CD14-positive monocyte (primary cell): Measurements from ENCODE around the gene DLGAP4. TPM values are rescaled to one million over a fixed set of nuclear protein-coding genes. Genes with fewer than 3 reads are reported as not detected.

Experiments used
- DNase-seq, 3 donors: peaks; one replicate each; pipeline ENCODE4 v3.0.0-alpha.2; 2011 to 2022
- H2AFZ ChIP-seq: 2 replicates; pipeline ENCODE4 v1.6.0; 2012; ENCODE audit warnings: mild to moderate bottlenecking, low read depth, low read length, inconsistent platforms; ENCODE audit not compliant: insufficient read depth, poor library complexity, severe bottlenecking
- H3K27ac ChIP-seq, 2 donors: 1 replicate in 1 of 2; 2 replicates in 1 of 2; pipeline ENCODE4 v1.5.1; 2012 to 2013; ENCODE audit warnings: low read length in 2 of 2, control low read depth in 1 of 2, inconsistent platforms in 1 of 2, low read depth in 1 of 2, mild to moderate bottlenecking in 1 of 2
- H3K27me3 ChIP-seq, 2 donors: one replicate each; pipeline versions ENCODE4 v1.6.0 to v1.6.1; 2011 to 2013; ENCODE audit warnings: low read length in 2 of 2; ENCODE audit not compliant: control insufficient read depth in 2 of 2, insufficient read depth in 2 of 2
- H3K36me3 ChIP-seq, 2 donors: replicated peaks in 1 of 2; 1 replicate in 1 of 2; 2 replicates in 1 of 2; pipeline versions ENCODE4 v1.5.1 to v1.6.1; 2012 to 2013; ENCODE audit warnings: low read length in 2 of 2, control low read depth in 1 of 2, inconsistent platforms in 1 of 2, mild to moderate bottlenecking in 1 of 2; ENCODE audit not compliant: insufficient read depth in 2 of 2, control insufficient read depth in 1 of 2
- H3K4me1 ChIP-seq, 2 donors: 1 replicate in 1 of 2; 2 replicates in 1 of 2; pipeline versions ENCODE4 v1.5.1 to v1.6.1; 2012 to 2013; ENCODE audit warnings: low read length in 2 of 2, control low read depth in 1 of 2, inconsistent platforms in 1 of 2, mild to moderate bottlenecking in 1 of 2, moderate library complexity in 1 of 2; ENCODE audit not compliant: insufficient read depth in 2 of 2, control insufficient read depth in 1 of 2
- H3K4me2 ChIP-seq: replicated peaks from 2 replicates; pipeline ENCODE3; 2012; ENCODE audit warnings: low read length, moderate library complexity, mild to moderate bottlenecking; ENCODE audit not compliant: poor library complexity, severe bottlenecking; ENCODE audit errors: extremely low read depth
- H3K4me3 ChIP-seq, 3 experiments: fragments of 200-600 bp in 1 of 3; sonication (generic) in 1 of 3; replicated peaks in 1 of 3; 1 replicate in 2 of 3; 2 replicates in 1 of 3; pipeline ENCODE4 v1.5.1; 2011 to 2013; ENCODE audit warnings: low read length in 3 of 3, mild to moderate bottlenecking in 3 of 3, control low read depth in 2 of 3, low read depth in 2 of 3, inconsistent platforms in 1 of 3, moderate library complexity in 1 of 3
- H3K79me2 ChIP-seq: 2 replicates; pipeline ENCODE4 v1.6.0; 2012; ENCODE audit warnings: mild to moderate bottlenecking, control low read depth, inconsistent platforms, low read length, moderate library complexity; ENCODE audit not compliant: insufficient read depth
- H3K9ac ChIP-seq: 2 replicates; pipeline ENCODE4 v1.6.0; 2017; ENCODE audit warnings: low read length, mild to moderate bottlenecking; ENCODE audit not compliant: insufficient read depth, poor library complexity, severe bottlenecking
- H3K9me3 ChIP-seq, 2 donors: replicated peaks in 1 of 2; 1 replicate in 1 of 2; 2 replicates in 1 of 2; pipeline versions ENCODE4 v1.5.1 to v1.6.1; 2012 to 2013; ENCODE audit warnings: low read length in 2 of 2, control low read depth in 1 of 2; ENCODE audit not compliant: control insufficient read depth in 1 of 2, insufficient read depth in 1 of 2
- H4K20me1 ChIP-seq: 2 replicates; pipeline ENCODE4 v1.6.0; 2012; ENCODE audit warnings: mild to moderate bottlenecking, low read length, control low read depth, moderate library complexity; ENCODE audit not compliant: insufficient read depth
- H3K27ac Mint-ChIP-seq, 7 donors: one replicate each; pipeline ENCODE4 v1.8.0; 2020; ENCODE audit warnings: mild to moderate bottlenecking in 7 of 7, mixed read lengths in 7 of 7, moderate library complexity in 6 of 7, inconsistent platforms in 2 of 7
- H3K27me3 Mint-ChIP-seq, 3 donors: one replicate each; pipeline ENCODE4 v1.8.0; 2021 to 2022; ENCODE audit warnings: low read depth in 3 of 3, mild to moderate bottlenecking in 3 of 3, mixed read lengths in 3 of 3, moderate library complexity in 3 of 3, inconsistent platforms in 1 of 3
- H3K36me3 Mint-ChIP-seq, 2 donors: one replicate each; pipeline ENCODE4 v1.8.0; 2020; ENCODE audit warnings: mixed read lengths in 2 of 2, inconsistent platforms in 1 of 2, mild to moderate bottlenecking in 1 of 2
- H3K4me1 Mint-ChIP-seq: one replicate; pipeline ENCODE4 v1.8.0; 2020; ENCODE audit warnings: mild to moderate bottlenecking, mixed read lengths
- H3K4me3 Mint-ChIP-seq, 2 donors: one replicate each; pipeline ENCODE4 v1.8.0; 2020; ENCODE audit warnings: mild to moderate bottlenecking in 2 of 2, mixed read lengths in 2 of 2, moderate library complexity in 1 of 2
- H3K9me3 Mint-ChIP-seq, 7 donors: one replicate each; pipeline ENCODE4 v1.8.0; 2020 to 2022; ENCODE audit warnings: mixed read lengths in 7 of 7, mild to moderate bottlenecking in 6 of 7, moderate library complexity in 6 of 7, inconsistent platforms in 2 of 7
- CTCF ChIP-seq: fragments of 200-600 bp; IDR thresholded peaks from one replicate; pipeline ENCODE4 v1.8.0; 2022; ENCODE audit warnings: antibody characterized with exemption, mild to moderate bottlenecking
- WGBS: methylation state at CpG from one replicate; pipeline ENCODE4 v1.1.5; 2013; ENCODE audit warnings: missing lambda C conversion rate; ENCODE audit not compliant: insufficient coverage; 5-methylcytosine and 5-hydroxymethylcytosine counted together
- intact Hi-C, 2 donors: fragments of 100-400 bp; cut with micrococcal nuclease; formaldehyde crosslinking; loops; one replicate each; pipeline versions ENCODE4 v1.15.0 to v1.15.1; 2023
- polyA plus RNA-seq, 3 donors: library from polyadenylated mRNA; depleted of rRNA in 1 of 3; unstranded in 2 of 3; stranded (reverse) in 1 of 3; fragments of 300-500 nt in 2 of 3; fragments of >200 nt in 1 of 3; fragmentation: Illumina TruSeq in 2 of 3; gene quantifications; 1 replicate in 2 of 3; 2 replicates in 1 of 3; pipeline ENCODE4 v1.2.3, GENCODE V29; 2012 to 2021

Gene DLGAP4
- polyA plus RNA-seq, 3 donors = 9.9 to 52.7 (median 17.6) TPM

DNA sequence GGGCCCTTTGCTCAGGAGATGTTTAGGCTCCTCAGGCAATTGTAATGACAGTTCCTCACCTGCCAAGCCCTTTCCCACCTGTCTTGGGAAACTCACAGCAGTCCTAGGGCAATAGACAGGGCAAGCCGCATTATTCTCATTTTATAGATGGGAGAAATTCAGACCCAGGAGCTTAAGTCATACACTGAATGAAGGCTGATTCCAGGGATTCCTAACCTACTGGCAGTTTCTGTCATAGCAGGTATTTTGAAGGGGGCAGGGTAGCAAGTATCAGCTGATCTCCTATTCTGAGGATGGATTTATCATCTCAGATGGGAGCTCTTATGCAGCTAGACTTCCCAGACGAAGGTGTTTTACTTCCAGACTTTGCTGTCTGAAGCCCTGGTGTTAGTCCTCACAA, 173.8 kb downstream of the DLGAP4 start:
- Histone ChIP-seq H4K20me1 (peaks cover 81% of the 10 kb centered on the region), H3K4me2 (no peak overlapping the region), H3K79me2 (no peaks in the 10 kb centered on the region), H3K9ac (no peak overlapping the region), H3K36me3 (peaks cover 0 to 16% of the 10 kb centered on the region in 2 donors), H2AFZ (no peak overlapping the region), H3K9me3 (no peaks in the 10 kb centered on the region), H3K4me1 (peaks cover 8 to 12% of the 10 kb centered on the region in 2 donors), H3K27ac (no peak overlapping the region), H3K27me3 (no peaks in the 10 kb centered on the region), H3K4me3 (no peak overlapping the region)
- no peaks in the 10 kb centered on the region for H3K9me3 Mint-ChIP-seq
- 100% methylated on average over 1 of the region's 2 CpGs for WGBS
- peaks cover 0 to 1% (median 0%) of the 10 kb centered on the region in 3 donors for H3K27me3 Mint-ChIP-seq
- no peak overlapping the region for H3K27ac Mint-ChIP-seq
- no peak for TF ChIP-seq CTCF
- DNase-seq = no peak
- peaks cover 18% of the 10 kb centered on the region for H3K4me1 Mint-ChIP-seq
- H3K36me3 Mint-ChIP-seq = peaks cover 9 to 16% of the 10 kb centered on the region in 2 donors
- intact Hi-C loops = no loop called here
- H3K4me3 Mint-ChIP-seq = no peak overlapping the region

DNA sequence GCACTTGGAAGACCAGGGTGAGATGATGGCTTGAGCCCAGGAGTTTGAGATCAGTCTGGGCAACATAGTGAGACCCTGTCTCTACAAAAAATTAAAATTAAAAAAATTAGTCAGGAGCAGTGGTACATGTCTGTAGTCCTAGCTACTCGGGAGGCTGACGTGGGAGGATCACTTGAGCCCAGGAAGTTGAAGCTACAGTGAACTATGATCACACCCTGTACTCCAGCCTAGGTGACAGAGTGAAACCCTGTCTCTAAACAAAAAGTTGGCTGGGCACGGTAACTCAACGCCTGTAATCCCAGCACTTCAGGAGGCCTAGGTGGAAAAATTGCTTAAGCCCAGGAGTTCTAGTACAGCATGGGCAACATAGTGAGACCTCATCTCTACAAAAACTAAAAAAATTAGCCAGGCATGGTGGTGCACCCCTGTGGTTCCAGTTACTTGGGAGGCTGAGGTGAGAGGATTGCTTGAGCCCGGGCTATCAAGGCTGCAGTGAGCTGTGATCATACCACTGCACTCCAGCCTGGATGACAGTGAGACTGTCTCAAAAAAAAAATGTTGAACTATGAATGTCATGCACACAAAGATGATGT, 174.4 kb downstream of the DLGAP4 start:
- Mint-ChIP-seq H3K27ac (peak overlapping the region in 2 of 7 donors; percentile 24 to 76), H3K9me3 (no peaks in the 10 kb centered on the region), H3K36me3 (peaks cover 3 to 15% of the 10 kb centered on the region in 2 donors), H3K4me3 (no peak overlapping the region), H3K4me1 (peaks cover 18% of the 10 kb centered on the region), H3K27me3 (peaks cover 0 to 1% (median 0%) of the 10 kb centered on the region in 3 donors)
- H4K20me1 ChIP-seq = peaks cover 87% of the 10 kb centered on the region
- no peak for TF ChIP-seq CTCF
- DNase-seq = no peak
- no peak overlapping the region for H3K4me2 ChIP-seq
- H2AFZ ChIP-seq = no peak overlapping the region
- peaks cover 0 to 16% of the 10 kb centered on the region in 2 donors for H3K36me3 ChIP-seq
- peaks cover 8 to 12% of the 10 kb centered on the region in 2 donors for H3K4me1 ChIP-seq
- intact Hi-C loops = no loop called here
- H3K4me3 ChIP-seq = no peak overlapping the region
- H3K79me2 ChIP-seq = no peaks in the 10 kb centered on the region
- H3K9ac ChIP-seq = no peak overlapping the region
- no peaks in the 10 kb centered on the region for H3K27me3 ChIP-seq
- no peak overlapping the region for H3K27ac ChIP-seq
- WGBS = 90% methylated on average over 3 of the region's 5 CpGs
- no peaks in the 10 kb centered on the region for H3K9me3 ChIP-seq
